HG03378 (cell line): ENCODE measurements around the gene LRRK1.
"Not testable (repeated sequence)": the region's sequence is repeated elsewhere in the genome, so short reads cannot be mapped to it uniquely, and the experiment has no call there.

Experiments used
- ATAC-seq: cut with Tn5 transposase; IDR thresholded peaks from one replicate; pipeline ENCODE4 v1.9.1; 2021; ENCODE audit warnings: mild to moderate bottlenecking, moderate library complexity; ENCODE audit not compliant: unreplicated experiment

LRRK1 gene

DNA sequence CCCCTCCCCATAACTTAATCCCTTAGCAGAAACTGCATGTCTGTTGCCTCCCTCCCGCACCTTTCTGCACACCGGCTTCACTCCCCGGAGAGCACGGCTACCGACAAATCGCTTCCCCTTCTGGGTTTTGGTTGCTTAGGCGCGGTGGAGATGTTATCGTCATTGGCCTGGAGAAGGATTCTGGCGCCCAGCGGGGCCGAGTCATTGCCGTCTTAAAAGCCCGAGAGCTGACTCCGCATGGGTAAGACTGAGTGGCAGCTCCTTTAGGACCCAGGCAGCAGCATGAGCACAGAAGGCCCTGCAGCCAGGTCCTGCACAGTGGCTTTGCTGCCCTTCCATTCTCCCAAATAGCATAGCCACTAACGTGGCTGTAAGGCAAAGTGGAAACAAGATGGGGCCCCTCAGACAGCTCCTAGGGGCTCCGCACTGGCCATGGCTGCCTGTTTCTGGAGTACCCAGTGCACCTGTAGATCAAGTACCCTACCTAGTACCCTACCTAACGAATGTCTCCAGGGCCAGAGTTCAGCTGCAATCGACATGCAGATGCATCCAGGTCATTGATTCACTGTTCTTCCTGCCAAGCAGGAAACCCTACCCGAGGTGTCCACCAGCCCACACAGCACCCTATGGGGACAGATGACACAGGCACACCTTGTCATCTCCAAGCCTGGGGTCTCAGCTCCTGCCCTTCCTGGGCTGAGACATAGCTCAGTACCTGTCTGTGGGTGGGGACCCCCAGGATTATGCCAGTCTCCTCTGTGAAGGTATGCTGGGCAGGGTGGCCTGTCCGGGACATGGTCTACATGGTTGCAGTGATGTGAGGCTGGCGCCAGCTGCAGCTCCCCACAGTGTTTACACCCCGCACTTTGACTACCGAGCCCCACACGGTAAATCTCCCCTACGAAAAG is 147.6 kb downstream of the LRRK1 start:
- ATAC-seq = no peak

DNA sequence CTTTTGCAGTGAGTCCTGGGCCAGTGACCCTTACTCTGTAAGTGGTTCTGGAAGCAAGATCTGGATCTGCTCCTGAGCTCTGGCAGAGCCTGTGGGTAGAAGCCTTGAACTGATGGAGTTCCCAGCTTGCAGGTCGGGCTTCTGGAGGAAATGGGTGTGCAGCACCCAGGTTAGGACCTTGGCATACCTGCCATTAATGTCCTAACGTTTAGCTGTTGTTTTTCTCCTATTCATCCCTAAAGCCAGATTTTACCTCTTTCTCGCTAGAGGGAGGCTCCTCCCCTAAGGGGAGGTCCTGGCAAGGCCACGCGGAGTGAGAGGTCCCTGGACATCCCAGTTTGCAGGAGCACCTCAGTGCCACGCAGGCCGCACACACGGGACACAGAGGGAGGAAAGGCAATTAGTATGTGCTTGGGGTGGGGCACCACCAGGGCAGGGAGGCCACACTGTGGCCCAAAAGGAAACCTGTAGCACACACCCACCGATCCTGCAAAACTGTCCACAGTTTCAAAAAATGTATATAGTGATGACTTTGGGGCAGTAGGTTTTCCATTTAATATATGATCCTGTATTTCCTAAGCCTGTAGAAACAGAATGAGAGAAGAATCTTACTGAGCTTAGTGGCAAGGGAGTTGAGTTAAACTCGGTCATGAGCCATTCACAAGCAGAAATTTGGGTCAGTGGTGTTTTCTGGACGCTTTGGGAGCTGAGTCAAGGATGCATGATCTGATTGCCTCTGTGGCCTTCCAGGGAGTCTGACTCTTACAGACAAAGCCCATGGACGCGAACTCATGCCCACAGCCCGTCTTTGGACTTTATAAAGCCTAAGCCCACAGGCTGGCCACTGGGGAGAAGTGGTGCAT is 148.7 kb downstream of the LRRK1 start:
- no peak for ATAC-seq

DNA sequence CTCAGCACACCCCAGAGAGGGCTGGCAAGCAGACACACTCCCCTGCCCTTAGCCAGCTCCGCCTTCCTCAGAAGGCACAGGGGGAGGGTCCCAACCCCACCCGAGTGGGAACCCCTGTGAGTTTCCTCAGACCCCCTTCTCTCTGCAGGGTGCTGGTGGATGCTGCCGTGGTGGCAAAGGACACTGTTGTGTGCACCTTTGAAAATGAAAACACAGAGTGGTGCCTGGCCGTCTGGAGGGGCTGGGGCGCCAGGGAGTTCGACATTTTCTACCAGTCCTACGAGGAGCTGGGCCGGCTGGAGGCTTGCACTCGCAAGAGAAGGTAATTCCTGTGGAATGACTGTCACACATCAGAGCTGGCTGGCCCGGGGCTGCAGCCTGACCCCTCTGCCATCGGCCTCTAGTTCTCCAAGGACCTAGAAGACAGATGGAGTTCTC is 149.4 kb downstream of the LRRK1 start:
- no peak for ATAC-seq

DNA sequence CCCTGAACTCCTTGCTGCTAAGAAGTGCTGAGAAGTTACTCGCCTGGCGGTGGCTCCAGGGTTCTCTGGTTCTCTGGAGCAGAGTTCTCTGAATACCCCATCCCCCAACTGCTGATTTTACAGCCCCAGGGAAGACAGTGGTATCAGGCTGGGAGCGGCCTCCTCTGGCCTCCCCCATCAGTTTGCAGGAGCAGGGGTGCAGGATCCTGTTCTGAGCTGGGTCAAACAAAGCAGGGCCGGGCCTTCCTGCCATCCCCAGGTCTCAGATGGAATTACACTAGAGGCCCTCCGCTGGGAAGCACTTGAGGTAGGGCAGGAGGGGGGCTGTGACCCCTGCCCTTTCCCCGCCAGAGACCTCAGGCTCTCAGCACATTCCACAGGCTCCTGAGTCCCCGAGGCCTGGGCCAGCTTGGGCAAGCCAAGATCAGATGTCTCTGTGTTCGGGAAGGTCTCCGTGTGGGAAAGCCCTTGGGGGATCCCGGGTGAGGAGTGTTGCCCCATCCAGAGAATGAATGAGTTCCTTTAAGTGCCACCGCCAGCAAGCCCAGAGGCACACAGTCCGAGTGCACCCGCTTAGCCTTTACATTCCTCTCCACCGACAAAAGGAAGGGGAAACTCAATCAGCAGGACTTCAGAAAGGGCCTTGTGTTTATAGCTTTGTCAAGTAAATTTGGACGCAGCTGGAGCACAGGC is 149.9 kb downstream of the LRRK1 start:
- no peak for ATAC-seq

DNA sequence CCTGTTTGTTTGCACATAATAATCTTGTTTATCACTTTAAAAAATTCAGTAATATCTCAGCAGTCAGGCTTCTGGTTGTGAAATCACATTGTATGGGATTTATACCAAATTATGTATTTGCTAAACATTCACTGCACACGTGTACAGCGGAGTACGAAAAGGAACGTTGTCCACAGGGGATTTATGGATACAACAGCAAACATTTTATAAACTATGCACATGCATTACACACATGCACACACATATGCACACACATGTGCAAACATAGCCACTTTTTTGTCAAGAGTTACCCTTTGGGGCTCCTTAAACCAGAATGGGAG is 150.5 kb downstream of the LRRK1 start:
- no peak for ATAC-seq

DNA sequence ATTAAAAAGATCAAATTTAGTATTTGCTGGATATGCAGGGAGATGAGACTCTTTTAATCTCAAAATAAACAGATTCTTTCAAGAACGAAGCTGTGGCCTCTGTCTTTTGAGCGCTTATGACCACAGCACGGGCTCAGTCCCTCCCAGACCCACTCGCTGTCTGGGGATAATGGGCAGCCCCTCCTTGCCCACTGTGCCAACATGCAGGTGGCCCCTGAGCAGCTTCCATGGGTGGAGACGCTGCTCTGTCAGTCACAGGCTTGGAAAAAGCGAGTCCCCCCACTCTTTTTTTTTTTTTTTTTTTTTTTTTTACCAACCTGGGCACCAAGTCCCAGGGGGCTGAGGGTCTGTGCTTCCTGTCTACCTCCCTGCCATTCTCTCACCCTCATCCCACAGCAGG is 150.9 kb downstream of the LRRK1 start:
- ATAC-seq = no peak

DNA sequence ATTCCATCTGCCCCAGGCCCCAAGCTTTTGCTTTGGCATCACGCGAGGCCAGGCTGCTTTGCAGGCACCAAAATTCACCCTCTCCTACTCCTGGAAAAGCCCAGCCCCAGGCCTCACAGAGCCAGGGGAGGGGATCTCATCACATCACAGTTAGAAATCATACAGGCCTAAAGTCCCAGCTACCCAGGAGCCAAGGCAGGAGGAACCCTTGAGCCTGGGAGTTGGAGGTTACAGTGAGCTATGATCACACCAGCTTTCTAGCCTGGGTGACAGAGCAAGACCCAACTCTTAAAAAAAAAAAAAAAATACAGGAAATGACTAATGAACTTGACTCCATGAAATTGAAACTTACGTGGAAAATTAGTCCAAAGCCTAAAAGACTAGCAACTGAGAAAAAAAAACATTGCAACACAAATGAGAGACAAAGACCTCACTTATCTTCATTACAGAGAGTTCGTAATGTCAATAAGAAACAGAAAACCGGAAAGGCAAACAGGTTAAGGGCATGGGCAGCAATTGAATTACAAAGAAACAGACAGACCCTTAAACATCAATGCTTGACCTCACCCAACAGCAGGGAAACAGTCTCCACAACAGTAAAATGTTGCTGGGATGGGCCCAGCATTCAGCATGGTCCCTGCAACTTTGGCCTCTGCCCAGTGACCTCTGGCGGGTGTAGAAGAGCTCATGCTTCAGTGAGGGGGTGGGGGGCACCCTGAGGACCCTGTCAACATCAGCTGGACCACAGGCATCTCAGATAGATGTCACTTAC is 151.5 kb downstream of the LRRK1 start:
- no peak for ATAC-seq

DNA sequence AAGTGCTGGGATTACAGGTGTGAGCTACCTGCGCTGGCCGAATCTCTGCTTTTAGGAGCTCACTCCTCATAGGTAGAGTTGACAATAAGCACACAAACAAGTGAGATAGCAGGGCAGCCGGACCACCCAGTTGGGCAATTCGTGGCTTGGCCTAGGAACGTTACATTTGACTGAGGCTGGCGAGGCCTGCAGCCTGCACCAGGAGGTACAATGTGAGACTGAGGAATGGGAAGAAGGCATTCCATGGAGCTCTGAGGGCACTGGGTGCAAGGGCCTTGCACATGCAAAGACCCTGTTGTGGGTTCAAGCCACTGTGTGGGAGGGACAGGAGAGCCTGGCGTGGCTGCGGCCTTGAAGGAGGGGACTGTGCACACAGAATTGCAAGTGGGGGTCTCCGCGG is 152.5 kb downstream of the LRRK1 start:
- no peak for ATAC-seq

DNA sequence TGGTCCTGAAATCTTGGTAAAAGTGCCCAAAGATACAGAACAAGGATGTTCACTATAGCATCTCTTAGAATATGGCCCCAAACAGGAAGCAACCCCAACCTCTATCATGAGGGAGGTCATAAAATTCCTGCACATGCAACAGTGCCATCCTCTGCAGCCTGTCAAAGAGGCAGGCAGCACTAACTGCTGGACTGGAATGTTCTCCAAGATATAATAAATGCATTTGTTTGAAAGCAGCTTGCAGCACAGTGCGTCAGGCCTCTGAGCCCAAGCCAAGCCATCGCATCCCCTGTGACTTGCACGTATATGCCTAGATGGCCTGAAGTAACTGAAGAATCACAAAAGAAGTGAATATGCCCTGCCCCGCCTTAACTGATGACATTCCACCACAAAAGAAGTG is 153.1 kb downstream of the LRRK1 start:
- not testable (repeated sequence) for ATAC-seq

DNA sequence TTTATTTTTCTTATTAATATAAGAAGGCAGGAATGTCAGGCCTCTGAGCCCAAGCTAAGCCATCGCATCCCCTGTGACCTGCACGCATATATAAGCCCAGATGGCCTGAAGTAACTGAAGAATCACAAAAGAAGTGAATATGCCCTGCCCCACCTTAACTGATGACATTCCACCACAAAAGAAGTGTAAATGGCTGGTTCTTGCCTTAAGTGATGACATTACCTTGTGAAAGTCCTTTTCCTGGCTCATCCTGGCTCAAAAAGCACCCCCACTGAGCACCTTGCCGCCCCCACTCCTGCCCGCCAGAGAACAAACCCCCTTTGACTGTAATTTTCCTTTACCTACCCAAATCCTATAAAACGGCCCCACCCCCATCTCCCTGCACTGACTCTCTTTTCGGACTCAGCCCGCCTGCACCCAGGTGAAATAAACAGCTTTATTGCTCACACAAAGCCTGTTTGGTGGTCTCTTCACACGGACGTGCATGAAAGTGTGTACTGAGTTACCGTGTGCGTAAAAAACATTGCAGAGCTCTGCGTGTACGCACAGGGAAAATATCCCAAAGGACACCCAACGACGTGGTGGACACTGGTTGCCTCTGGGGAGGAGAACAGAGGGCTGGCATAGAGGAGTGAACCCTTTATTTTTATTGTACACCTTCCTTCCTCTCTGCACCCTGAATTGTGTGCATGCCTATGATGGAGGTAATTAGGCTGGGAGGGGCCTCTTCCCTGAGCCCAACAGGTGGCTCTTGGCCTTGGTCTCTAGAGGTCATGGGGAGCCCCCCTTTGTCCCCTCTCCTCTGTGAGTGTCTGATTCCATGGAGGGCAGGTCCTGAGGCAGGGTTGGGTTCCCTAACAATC is 158.9 kb downstream of the LRRK1 start:
- ATAC-seq = not testable (repeated sequence)

DNA sequence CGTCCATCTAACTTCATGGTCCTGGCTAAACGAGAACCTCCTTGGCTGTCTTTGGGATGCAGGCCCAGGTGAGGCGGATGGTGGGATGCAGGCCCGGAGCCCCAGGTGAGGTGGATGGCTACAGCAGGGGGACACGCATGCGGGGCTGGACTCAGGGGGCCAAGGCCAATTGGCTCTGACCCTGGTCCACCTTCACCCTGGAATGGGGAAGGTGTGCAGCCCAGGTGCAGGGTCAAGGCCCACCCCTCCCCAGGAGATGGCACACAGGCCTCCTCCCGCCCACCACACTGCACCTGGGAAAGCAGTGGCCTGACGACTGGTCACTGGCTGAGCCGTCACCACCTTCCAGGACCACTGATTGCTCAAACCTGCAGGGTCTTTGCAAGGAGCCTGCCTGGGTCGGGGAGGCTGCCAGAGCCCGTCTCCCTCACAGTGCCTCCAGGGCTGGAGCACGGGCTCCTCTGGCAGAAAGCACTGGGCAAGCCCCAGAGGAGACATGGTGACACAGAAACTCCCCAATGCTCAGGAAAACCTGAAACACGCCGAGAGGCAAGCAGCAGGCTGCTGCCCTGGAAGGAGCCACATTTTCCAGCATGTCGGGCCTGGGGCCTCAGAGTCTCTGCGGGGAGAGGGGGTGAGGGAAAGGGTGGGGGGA is 159.6 kb downstream of the LRRK1 start:
- ATAC-seq = no peak

DNA sequence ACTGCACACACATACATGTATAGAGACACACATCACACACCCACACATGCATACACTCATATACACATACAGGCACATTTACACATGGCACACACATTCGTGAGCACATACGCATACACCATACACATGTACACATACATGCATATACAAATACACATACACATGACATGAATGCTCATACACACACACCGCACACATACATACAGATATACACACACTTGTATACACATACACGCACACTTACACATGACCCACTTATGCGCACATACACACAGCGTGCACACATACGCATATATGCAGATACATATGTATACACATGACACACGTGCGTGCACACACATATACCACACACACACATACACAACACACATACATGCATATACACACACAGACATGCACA is 162.7 kb downstream of the LRRK1 start:
- no peak for ATAC-seq

DNA sequence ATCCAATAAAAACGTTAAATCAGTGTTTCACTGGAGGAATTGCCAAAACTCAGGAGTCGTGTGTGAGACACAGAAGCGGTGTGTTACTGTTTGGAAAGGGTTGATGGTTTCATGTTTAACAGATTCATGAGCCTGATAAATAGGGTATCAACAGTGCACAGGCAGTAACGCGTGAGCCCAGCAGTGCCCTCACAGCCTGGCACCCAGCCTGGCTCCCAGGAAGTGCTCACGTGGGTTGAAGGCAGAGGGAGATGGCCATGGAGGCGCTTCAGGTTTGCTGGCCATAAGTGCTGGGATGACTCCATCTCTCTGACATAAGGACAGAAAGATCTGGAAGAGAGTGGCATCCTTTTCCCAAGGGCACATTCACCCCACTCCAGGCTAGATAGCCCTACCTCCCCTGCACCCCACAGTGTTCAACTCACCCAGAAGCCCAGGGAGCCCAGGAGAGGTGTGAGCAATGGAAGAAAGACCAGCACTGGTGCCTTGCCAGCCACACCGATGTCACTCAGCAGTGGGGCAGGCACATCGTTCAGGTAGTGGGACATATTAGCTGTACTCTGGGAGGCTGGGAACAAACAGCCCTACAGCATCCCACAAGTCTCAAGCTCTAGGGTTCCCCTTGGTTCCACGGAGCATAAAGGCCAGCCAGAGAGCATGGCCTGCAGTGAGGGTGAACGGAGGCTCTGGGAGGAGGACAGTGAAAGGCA is 164.3 kb downstream of the LRRK1 start:
- ATAC-seq = no peak

DNA sequence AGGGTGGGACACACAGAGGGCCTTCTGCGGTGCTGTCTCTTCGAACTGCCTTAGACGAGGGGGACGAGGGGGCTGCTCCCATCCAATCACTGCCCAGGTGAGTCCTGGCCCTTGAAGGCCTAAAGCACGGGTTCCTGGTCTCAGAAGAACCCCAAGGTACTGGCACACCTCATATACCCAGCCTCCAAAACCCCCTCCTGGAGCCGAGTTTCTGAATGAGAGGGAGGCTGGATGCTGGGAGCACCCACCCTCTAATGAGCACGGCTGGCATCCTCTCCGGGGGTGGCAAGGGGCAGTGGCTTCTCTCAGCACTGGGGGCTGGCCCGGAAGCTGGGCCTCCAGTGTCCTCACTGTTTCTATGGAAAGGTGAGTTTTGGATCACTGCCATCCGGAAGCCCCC is 165.6 kb downstream of the LRRK1 start:
- no peak for ATAC-seq

DNA sequence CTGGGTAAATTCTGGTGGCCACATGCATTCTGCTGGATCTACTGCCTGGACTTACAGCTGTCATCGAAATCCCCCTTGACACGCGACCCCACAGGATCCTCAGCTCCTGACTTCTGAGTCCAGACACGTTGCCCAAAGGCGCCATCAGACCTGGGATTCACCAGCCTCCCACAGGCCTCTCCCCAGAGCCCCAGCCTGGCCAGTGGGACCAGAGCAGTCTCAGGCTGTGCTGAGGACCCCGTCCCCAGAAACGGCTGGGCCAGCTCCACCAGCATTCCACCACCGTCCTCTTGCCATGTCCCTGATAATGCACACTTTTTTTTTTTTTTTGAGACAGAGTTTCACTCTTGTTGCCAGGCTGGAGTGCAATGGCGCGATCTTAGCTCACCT is 166.1 kb downstream of the LRRK1 start:
- ATAC-seq = no peak

DNA sequence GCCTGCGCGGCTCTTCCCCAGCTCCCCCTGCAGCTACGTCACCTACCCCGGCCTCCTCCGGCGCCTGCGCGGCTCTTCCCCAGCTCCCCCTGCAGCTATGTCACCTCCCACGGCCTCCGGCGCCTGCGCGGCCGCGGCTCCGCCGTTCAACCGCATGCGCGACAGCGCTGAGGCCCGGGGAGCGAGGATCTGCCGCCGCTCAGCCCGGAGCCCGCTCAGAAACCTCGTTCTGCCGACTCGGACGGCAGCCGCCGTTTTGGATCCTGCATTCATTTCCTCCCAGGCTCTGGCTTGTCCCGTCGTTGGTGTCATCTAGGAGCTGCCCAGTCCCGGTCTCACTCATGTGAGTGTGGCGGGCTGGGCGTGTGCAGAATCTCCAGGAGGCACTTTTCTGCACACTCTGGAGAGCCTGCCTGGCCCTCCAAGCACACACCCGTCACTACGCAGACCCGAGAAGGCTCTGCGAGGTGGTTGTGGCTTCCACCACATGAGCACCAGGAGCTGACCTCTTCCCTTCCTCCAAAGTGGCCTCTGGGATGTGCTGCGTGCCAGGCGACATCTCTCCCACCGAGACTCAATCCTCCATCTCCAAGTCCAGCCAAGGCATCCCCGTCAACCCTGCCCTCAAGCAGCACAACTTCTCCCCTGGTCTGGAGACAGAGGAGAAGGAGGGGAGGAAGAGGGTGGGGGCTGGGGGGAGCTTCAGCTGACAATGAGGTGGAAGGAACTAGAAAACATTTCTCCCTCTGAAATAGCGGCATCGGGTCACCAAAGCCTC is 167.4 kb downstream of the LRRK1 start:
- no peak for ATAC-seq

DNA sequence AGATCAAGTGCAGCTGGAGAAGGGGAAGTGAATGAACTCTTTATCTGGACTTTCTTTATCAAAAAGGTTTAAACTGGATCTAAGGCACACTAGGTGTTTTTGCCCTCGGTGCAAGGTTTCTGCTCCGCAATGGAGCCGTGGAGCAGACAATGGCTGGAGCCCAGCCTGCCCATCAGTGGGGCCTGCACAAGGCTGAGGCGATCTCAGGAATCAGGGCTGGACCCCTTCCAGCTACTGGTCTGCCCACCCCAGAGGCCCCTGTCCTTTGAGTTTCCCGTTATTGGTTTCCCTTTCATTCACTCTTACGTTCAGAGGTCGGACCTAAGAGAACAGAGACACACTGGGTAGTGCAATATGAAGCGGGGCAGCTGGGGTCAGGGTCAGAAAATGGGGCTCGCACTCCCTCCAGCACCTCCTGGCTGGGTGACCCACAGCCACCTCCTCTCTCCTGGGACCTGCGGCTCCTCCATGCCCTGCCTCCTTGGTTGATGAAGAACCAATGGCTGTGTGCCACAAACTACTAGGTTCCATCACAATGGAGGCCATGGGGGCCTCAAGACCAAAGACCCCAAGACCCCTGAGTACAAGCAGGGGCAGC is 168.1 kb downstream of the LRRK1 start:
- no peak for ATAC-seq

DNA sequence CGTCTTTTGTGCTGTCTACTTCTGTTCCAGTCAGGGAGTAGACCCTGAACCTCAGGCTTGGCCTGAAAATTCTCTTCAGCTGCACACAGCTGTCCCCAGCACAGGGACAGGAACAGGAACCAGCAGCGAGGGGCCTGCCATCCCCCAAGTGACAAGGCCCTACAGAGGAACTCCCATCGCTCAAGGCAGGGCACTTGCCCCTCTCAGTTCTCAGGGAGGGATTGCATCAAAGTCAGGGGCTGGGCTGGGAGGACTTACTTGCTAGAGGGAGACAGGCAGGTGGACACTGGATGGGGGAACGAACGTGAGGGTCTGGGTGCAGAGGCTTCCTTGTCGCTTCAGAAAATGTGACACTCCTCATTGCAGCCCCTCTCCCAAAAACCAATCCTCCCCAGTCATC is 169.1 kb downstream of the LRRK1 start:
- no peak for ATAC-seq
